Measurements from ENCODE around the gene CCDC85C.

DNA sequence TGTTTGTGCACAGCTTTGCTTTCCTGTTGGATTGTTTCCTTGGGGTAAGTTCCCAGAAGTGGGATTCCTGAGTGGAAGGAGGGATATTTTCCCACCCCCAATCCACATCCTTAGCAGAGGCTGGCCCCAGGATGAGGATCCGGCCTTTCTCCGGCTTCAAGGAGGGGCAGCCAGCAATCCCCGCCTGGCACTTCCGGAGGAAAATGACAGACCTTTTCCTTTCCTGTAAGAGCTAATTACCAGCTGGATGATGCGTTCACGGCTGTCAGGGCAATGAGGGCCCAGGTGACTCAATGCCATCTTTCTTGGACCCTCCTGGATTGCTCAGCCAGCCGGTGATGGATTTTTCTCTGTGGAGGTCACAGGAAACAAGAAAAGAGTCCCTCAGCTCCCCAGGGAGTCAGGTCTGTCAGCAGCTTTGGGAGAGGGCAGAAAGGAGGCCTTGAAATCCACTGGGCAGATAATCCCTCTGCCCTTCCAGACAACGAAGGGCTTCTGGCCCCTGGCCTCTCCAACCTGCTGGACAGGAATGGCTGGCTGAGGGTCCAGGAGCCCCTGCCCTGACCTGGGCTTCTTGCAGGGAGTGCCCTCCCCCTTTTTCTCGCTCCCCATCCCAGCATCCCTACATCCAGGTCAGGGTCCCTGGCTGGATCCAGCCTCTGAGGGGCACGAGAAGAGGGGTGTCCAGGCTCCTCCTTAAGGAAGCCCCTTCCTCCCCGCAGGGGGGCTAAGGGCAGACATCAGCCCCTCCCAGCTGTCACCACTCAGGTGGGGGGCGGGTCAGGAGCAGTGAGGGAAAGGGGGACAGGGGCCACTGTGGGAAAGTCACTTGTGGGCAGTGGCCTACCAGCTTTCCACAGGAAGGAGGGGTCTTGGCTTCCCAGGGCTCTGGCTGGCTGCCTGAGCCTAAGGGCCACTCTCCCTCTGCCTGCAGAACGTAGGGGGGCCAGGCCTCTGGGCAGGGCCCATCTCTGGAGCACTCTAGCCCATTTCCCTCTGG is 16.1 kb upstream of the CCDC85C start:
- TF ChIP-seq EZH2 (IDR thresholded peaks at IDR 0.05) (no peak), POLR2AphosphoS5 (IDR thresholded peaks at IDR 0.05; ENCODE audit: borderline replicate concordance, low read depth, low read length) (no peak), FOXP2 (optimal IDR thresholded peaks at IDR 0.05; ENCODE audit: control extremely low read depth, extremely low read length, insufficient read depth) (no peak)

Measured in SK-N-MC (cell line).